ENCODE results near the gene CDK4. TPM values are rescaled to one million over a fixed set of nuclear protein-coding genes. Genes with fewer than 3 reads are reported as not detected.
"Not testable (repeated sequence)": the region's sequence is repeated elsewhere in the genome, so short reads cannot be mapped to it uniquely, and the experiment has no call there.

Gene CDK4
- total and polyA plus RNA-seq, 8 donors: 80.1 to 269 (median 231) TPM

DNA sequence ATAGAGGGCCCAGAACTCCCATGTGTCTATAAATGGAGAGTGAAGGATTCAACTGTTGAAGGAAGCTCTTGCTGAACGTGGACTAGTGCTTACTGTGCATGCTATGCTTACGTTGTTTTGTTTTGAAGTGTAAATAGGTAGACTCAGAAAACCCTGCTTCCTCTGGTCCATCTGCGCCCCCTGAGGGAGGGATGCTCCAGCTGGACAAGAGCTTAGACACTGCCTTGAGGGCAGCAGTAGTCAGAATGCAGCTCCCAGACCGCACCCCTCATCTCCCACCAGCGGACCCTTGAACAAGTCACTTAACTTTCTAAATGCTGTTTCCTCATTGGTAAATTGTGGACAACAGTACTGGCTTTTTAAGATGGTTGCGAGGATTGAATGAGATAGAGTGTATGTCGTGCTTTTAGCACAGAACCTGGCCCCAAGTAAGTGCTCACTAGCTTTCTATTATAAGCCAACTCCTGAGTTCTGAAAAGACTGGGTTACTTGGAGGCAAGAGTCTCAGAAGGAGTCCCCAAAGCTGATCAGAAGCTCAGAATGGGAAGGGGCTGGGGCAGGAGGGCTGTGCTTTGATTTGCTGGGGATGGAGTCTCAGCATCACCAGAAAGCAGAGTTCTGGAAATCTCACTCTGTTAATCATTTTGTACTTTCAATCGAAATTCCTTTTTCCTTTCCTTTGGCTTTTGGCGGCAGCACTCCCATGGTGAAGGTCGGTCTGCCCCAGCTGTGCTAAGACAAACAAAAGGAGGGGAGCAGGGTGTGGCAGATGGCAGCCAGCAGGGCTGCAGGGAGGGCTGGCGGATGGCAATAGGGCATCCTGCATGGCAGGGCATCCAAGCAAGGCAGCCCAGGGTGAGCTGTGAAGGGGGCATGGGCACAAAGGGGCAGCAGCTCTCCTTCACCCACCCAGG, 29.1 kb downstream of the CDK4 start:
- ATAC-seq: no peak
- Histone ChIP-seq H3K27ac (no peak overlapping the region), H3K27me3 (peaks cover 0 to 7% of the 10 kb centered on the region in 2 donors), H3K4me3 (no peak overlapping the region), H3K4me1 (peaks cover 4 to 6% of the 10 kb centered on the region in 2 donors), H3K9me3 (no peaks in the 10 kb centered on the region), H3K36me3 (peaks cover 0 to 66% of the 10 kb centered on the region in 2 donors)
- intact Hi-C loops (cut with DNase I): no loop called here
- DNase-seq: no peak
- TF ChIP-seq, protein P1, sequence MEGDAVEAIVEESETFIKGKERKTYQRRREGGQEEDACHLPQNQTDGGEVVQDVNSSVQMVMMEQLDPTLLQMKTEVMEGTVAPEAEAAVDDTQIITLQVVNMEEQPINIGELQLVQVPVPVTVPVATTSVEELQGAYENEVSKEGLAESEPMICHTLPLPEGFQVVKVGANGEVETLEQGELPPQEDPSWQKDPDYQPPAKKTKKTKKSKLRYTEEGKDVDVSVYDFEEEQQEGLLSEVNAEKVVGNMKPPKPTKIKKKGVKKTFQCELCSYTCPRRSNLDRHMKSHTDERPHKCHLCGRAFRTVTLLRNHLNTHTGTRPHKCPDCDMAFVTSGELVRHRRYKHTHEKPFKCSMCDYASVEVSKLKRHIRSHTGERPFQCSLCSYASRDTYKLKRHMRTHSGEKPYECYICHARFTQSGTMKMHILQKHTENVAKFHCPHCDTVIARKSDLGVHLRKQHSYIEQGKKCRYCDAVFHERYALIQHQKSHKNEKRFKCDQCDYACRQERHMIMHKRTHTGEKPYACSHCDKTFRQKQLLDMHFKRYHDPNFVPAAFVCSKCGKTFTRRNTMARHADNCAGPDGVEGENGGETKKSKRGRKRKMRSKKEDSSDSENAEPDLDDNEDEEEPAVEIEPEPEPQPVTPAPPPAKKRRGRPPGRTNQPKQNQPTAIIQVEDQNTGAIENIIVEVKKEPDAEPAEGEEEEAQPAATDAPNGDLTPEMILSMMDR (IDR thresholded peaks at IDR 0.05): no peak

DNA sequence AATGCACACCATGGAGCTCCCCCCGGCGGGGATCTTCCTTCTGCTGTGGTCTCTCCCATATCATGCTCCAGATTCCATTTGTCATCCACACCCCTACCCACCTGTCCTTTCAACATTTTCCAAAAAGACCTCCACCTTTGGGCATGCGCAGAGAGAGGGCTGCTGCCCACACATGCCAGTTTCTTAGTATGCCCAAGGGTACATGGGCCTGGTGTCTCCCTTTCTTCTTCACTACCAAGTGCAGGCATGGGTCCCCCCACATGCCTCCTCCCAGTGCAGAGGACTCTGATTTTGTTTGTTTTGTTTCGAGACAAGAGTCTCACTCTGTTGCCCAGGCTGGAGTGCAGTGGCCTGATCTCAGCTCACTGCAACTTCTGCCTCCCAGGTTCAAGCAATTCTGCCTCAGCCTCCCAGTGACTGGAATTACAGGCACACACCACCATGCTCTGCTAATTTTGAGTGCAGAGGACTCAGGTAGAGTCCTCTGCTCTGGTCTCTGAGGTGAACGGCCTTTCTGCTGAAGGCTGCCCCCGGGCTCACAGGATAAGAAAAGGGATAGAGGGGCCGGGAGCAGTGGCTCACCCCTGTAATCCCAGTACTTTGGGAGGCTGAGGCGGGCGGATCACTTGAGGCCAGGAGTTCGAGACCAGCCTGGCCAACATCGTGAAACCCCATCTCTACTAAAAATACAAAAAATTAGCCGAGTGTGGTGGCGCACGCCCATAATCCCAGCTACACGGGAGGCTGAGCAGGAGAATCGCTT, 30.1 kb downstream of the CDK4 start:
- ATAC-seq; H3K27ac ChIP-seq; DNase-seq; H3K9me3 ChIP-seq; intact Hi-C loops (cut with DNase I); H3K27me3 ChIP-seq; H3K4me3 ChIP-seq; H3K4me1 ChIP-seq: not testable (repeated sequence)
- H3K36me3 ChIP-seq: peaks cover 0 to 66% of the 10 kb centered on the region in 2 donors

DNA sequence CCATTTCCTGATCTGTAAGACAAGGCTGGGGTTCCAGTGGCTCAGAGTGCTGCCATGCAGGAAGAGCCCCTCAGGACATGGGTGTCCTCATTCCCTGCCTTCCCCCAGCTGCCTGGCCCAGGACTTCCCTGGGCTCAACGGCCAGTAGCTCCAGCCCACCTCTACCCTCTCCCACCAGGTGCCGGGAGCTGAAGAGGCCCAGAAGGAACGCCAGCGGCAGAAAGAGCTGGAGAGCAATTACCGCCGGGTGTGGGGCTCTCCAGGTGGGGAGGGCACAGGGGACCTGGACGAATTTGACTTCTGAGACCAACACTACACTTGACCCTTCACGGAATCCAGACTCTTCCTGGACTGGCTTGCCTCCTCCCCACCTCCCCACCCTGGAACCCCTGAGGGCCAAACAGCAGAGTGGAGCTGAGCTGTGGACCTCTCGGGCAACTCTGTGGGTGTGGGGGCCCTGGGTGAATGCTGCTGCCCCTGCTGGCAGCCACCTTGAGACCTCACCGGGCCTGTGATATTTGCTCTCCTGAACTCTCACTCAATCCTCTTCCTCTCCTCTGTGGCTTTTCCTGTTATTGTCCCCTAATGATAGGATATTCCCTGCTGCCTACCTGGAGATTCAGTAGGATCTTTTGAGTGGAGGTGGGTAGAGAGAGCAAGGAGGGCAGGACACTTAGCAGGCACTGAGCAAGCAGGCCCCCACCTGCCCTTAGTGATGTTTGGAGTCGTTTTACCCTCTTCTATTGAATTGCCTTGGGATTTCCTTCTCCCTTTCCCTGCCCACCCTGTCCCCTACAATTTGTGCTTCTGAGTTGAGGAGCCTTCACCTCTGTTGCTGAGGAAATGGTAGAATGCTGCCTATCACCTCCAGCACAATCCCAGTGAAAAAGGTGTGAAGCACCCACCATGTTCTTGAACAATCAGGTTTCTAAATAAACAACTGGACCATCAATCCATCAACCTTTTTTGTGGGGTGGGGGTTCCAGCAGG, 31.2 kb downstream of the CDK4 start:
- Histone ChIP-seq H3K9me3 (no peaks in the 10 kb centered on the region), H3K27me3 (no peaks in the 10 kb centered on the region), H3K27ac (no peak overlapping the region), H3K36me3 (peaks cover 0 to 66% of the 10 kb centered on the region in 2 donors), H3K4me1 (peaks cover 0 to 3% of the 10 kb centered on the region in 2 donors), H3K4me3 (no peak overlapping the region)
- TF ChIP-seq, protein P1 (IDR thresholded peaks at IDR 0.05): no peak
- intact Hi-C loops (cut with DNase I): no loop called here
- DNase-seq: no peak
- no peak for ATAC-seq

DNA sequence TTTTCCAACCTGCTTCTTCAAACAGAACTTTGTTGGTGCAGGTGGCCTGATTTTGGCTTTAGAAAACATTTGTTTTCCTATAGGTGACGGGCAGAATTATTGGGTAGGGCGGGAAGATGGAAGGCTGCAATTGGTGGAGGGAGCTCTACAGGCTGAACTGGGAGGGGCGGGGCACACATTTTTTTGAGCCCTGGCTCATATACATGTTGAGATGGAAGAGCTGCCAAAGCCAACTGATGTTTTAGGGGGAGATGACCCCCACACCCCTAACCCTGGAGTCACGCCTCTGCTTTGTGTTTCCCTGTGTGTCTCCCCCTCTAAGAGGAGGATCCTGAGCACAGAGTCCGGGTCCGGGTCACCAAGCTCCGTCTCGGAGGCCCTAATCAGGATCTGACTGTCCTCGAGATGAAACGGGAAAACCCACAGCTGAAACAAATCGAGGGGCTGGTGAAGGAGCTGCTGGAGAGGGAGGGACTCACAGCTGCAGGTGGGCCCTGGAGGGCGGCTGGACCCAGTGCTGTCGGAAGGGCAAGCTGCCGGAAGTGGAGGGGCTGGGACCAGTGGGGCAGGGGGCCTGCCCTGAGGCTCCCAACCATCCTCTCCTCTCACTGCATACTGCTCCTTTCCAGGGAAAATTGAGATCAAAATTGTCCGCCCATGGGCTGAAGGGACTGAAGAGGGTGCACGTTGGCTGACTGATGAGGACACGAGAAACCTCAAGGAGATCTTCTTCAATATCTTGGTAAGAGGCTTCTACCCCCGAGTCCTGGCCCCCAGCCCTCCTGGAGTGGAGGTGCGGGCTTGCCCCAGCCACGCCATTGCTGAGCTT, 32.1 kb downstream of the CDK4 start:
- H3K27me3 ChIP-seq: no peaks in the 10 kb centered on the region
- H3K36me3 ChIP-seq: peaks cover 0 to 74% of the 10 kb centered on the region in 2 donors
- H3K27ac ChIP-seq: no peak overlapping the region
- H3K9me3 ChIP-seq: no peaks in the 10 kb centered on the region
- no peaks in the 10 kb centered on the region for H3K4me1 ChIP-seq
- ATAC-seq: no peak
- TF ChIP-seq, protein P1 (IDR thresholded peaks at IDR 0.05): no peak
- no peak overlapping the region for H3K4me3 ChIP-seq
- DNase-seq: no peak
- intact Hi-C loops (cut with DNase I): no loop called here
